AG09309 (cell line): ENCODE measurements around the gene OR2K2.

Experiments used
- DNase-seq: peaks from one replicate; pipeline ENCODE4 v3.0.0-alpha.2; 2010; ENCODE audit warnings: low read depth
- H3K4me3 ChIP-seq: 2 replicates; pipeline ENCODE4 v1.5.1; 2011; ENCODE audit warnings: mild to moderate bottlenecking, low read depth, low read length, moderate library complexity; ENCODE audit not compliant: control insufficient read depth
- CTCF ChIP-seq: IDR thresholded peaks from 2 replicates; pipeline ENCODE4 v1.5.1; 2011; ENCODE audit warnings: mild to moderate bottlenecking, low read depth, low read length, inconsistent platforms; ENCODE audit not compliant: insufficient read depth, control insufficient read depth; ENCODE audit errors: missing control alignments

OR2K2 gene

GRCh38 chr9:111330124-111330523, at the start of gene OR2K2:
OR2K2 (minus strand) TSS chr9:111330224; CDS start chr9:111328433, 1,791 bp downstream.
- no peak for DNase-seq
- TF ChIP-seq CTCF: no peak
- H3K4me3 ChIP-seq: no peak within 1 kb of the TSS

GRCh38 chr9:111375817-111376564, 46.0 kb upstream of the OR2K2 start:
- TF ChIP-seq CTCF: no peak
- DNase-seq: no peak
- no peak overlapping the region for H3K4me3 ChIP-seq

GRCh38 chr9:111375062-111375461, 45.0 kb upstream of the OR2K2 start:
- H3K4me3 ChIP-seq: no peak overlapping the region
- no peak for TF ChIP-seq CTCF
- no peak for DNase-seq

- TF ChIP-seq CTCF: no peak
- no peak for DNase-seq
- H3K4me3 ChIP-seq: no peak overlapping the region
These were observed 42.3 kb upstream of the OR2K2 start for GRCh38 chr9:111372297-111372696.

GRCh38 chr9:111366978-111367377, 37.0 kb upstream of the OR2K2 start:
- DNase-seq: no peak
- H3K4me3 ChIP-seq: no peak overlapping the region
- TF ChIP-seq CTCF: no peak

- no peak overlapping the region for H3K4me3 ChIP-seq
- DNase-seq: peak; percentile 28
- TF ChIP-seq CTCF: no peak
These were observed 32.5 kb upstream of the OR2K2 start for GRCh38 chr9:111362526-111362925.
